Skin epidermis (tissue), 12 donors: ENCODE results near the gene YPEL5.

ENCODE experiments used
- H3K27ac ChIP-seq, 21 experiments: fragments of 200-600 bp; sonication (generic) in 11 of 21; one replicate each; pipeline ENCODE4 v1.5.0; 2020; ENCODE audit warnings: mild to moderate bottlenecking in 3 of 21, inconsistent platforms in 2 of 21, moderate library complexity in 2 of 21
- H3K4me3 ChIP-seq, 7 experiments: fragments of 200-600 bp; sonication (generic) in 2 of 7; one replicate each; pipeline ENCODE4 v1.5.0; 2020; ENCODE audit warnings: inconsistent platforms in 2 of 7, mild to moderate bottlenecking in 2 of 7, moderate library complexity in 1 of 7

Gene YPEL5

GRCh38 chr2:30194421-30194820 lies 47.6 kb downstream of the YPEL5 start:
- H3K27ac ChIP-seq, result no peak overlapping the region

GRCh38 chr2:30195016-30195415 lies 48.2 kb downstream of the YPEL5 start:
- H3K27ac ChIP-seq, result no peak overlapping the region
- no peak overlapping the region for H3K4me3 ChIP-seq

More at GRCh38 chr2:30194421-30194820, 47.6 kb downstream of the YPEL5 start:
- H3K4me3 ChIP-seq, result no peak overlapping the region

GRCh38 chr2:30197570-30198192 lies 50.9 kb downstream of the YPEL5 start:
- Histone ChIP-seq H3K27ac (no peak overlapping the region), H3K4me3 (no peak overlapping the region)

GRCh38 chr2:30201990-30202389 lies 55.2 kb downstream of the YPEL5 start:
- Histone ChIP-seq H3K27ac (no peak overlapping the region), H3K4me3 (no peak overlapping the region)

GRCh38 chr2:30203156-30203555 lies 56.3 kb downstream of the YPEL5 start:
- H3K4me3 ChIP-seq, result no peak overlapping the region
- no peak overlapping the region for H3K27ac ChIP-seq

GRCh38 chr2:30204281-30204680 lies 57.5 kb downstream of the YPEL5 start:
- Histone ChIP-seq H3K4me3 (no peak overlapping the region), H3K27ac (peak overlapping the region in 1 of 21 experiments; percentile 21)

GRCh38 chr2:30205456-30205855 lies 58.6 kb downstream of the YPEL5 start:
- Histone ChIP-seq H3K27ac (no peak overlapping the region), H3K4me3 (no peak overlapping the region)

- Histone ChIP-seq H3K27ac (no peak overlapping the region), H3K4me3 (no peak overlapping the region)
Observed at GRCh38 chr2:30206461-30207430, 59.9 kb downstream of the YPEL5 start.

- H3K27ac ChIP-seq, result no peak overlapping the region
Observed at GRCh38 chr2:30208453-30208852, 61.6 kb downstream of the YPEL5 start.

GRCh38 chr2:30209227-30209626 lies 62.4 kb downstream of the YPEL5 start:
- H3K27ac ChIP-seq, result no peak overlapping the region
- no peak overlapping the region for H3K4me3 ChIP-seq

More at GRCh38 chr2:30208453-30208852, 61.6 kb downstream of the YPEL5 start:
- no peak overlapping the region for H3K4me3 ChIP-seq
